Neuronal stem cell (in vitro differentiated cells): Measurements from ENCODE around the gene SUGCT.

ENCODE experiments used
- DNase-seq: peaks from one replicate; pipeline ENCODE4 v3.0.0-alpha.2; 2013; ENCODE audit warnings: low spot score
- H2AFZ ChIP-seq: one replicate; pipeline ENCODE4 v1.6.1; 2013; ENCODE audit warnings: mild to moderate bottlenecking, low read length, inconsistent platforms
- H2AK5ac ChIP-seq: 2 replicates; pipeline ENCODE4 v1.6.1; 2013; ENCODE audit warnings: low read depth, mild to moderate bottlenecking, inconsistent platforms, low read length, moderate library complexity, mixed read lengths
- H2BK120ac ChIP-seq: 2 replicates; pipeline ENCODE4 v1.6.1; 2013; ENCODE audit warnings: low read depth, mild to moderate bottlenecking, inconsistent platforms, low read length, moderate library complexity, mixed read lengths
- H2BK12ac ChIP-seq: one replicate; pipeline ENCODE4 v1.6.1; 2013; ENCODE audit warnings: low read length, inconsistent platforms
- H2BK15ac ChIP-seq: 2 replicates; pipeline ENCODE4 v1.6.1; 2013; ENCODE audit warnings: mild to moderate bottlenecking, low read length, inconsistent platforms, mixed read lengths
- H2BK5ac ChIP-seq: one replicate; pipeline ENCODE4 v1.6.1; 2013; ENCODE audit warnings: inconsistent platforms, mild to moderate bottlenecking, low read length, moderate library complexity
- H3K14ac ChIP-seq: one replicate; pipeline ENCODE4 v1.6.1; 2013; ENCODE audit warnings: low read length, inconsistent platforms
- H3K18ac ChIP-seq: 2 replicates; pipeline ENCODE4 v1.6.1; 2013; ENCODE audit warnings: low read length, inconsistent platforms
- H3K23ac ChIP-seq: 2 replicates; pipeline ENCODE4 v1.6.1; 2013; ENCODE audit warnings: low read depth, mild to moderate bottlenecking, mixed read lengths, low read length, inconsistent platforms; ENCODE audit not compliant: poor library complexity
- H3K27ac ChIP-seq: replicated peaks from 3 replicates; pipeline ENCODE4 v1.5.1; 2013; ENCODE audit warnings: low read length, inconsistent platforms
- H3K27me3 ChIP-seq, 3 experiments: 2 replicates each; pipeline ENCODE4 v1.6.1; 2013; ENCODE audit warnings: low read length in 3 of 3, mild to moderate bottlenecking in 2 of 3, inconsistent platforms in 1 of 3, low read depth in 1 of 3, mixed read lengths in 1 of 3, moderate library complexity in 1 of 3; ENCODE audit not compliant: control insufficient read depth in 3 of 3, insufficient read depth in 3 of 3
- H3K36me3 ChIP-seq, 2 donors: replicated peaks in 1 of 2; 2 replicates each; pipeline ENCODE4 v1.6.1; 2013; ENCODE audit warnings: low read length in 2 of 2; ENCODE audit not compliant: control insufficient read depth in 2 of 2, insufficient read depth in 2 of 2
- H3K4ac ChIP-seq: 2 replicates; pipeline ENCODE4 v1.6.1; 2013; ENCODE audit warnings: inconsistent platforms, mild to moderate bottlenecking, low read length, moderate library complexity
- H3K4me1 ChIP-seq, 2 donors: 1 replicate in 1 of 2; 2 replicates in 1 of 2; pipeline ENCODE4 v1.6.1; 2013; ENCODE audit warnings: low read length in 2 of 2, low read depth in 1 of 2; ENCODE audit not compliant: control insufficient read depth in 2 of 2, insufficient read depth in 1 of 2
- H3K4me2 ChIP-seq: one replicate; pipeline ENCODE4 v1.6.1; 2013; ENCODE audit warnings: mild to moderate bottlenecking, low read length, inconsistent platforms; ENCODE audit not compliant: insufficient read depth, poor library complexity, severe bottlenecking
- H3K4me3 ChIP-seq, 2 donors: 2 replicates each; pipeline ENCODE4 v1.5.1; 2013; ENCODE audit warnings: low read length in 2 of 2, mild to moderate bottlenecking in 2 of 2, inconsistent platforms in 1 of 2, moderate library complexity in 1 of 2
- H3K79me1 ChIP-seq: one replicate; pipeline ENCODE4 v1.6.1; 2013; ENCODE audit warnings: low read depth, mild to moderate bottlenecking, inconsistent platforms, low read length, moderate library complexity
- H3K9ac ChIP-seq: one replicate; pipeline ENCODE4 v1.6.1; 2013; ENCODE audit warnings: mild to moderate bottlenecking, low read depth, low read length, inconsistent platforms; ENCODE audit not compliant: poor library complexity
- H3K9me3 ChIP-seq, 2 donors: replicated peaks in 1 of 2; 2 replicates each; pipeline versions ENCODE3 to v1.6.1; 2013; ENCODE audit warnings: low read length in 2 of 2, mild to moderate bottlenecking in 2 of 2, inconsistent platforms in 1 of 2, low read depth in 1 of 2, mixed read lengths in 1 of 2, moderate library complexity in 1 of 2; ENCODE audit not compliant: control insufficient read depth in 2 of 2, insufficient read depth in 1 of 2
- H4K8ac ChIP-seq: one replicate; pipeline ENCODE4 v1.6.1; 2013; ENCODE audit warnings: low read depth, mild to moderate bottlenecking, inconsistent platforms, low read length, moderate library complexity
- H4K91ac ChIP-seq: one replicate; pipeline ENCODE4 v1.6.1; 2013; ENCODE audit warnings: low read length, low read depth, mild to moderate bottlenecking, inconsistent platforms; ENCODE audit not compliant: poor library complexity
- WGBS, 2 donors: extraction: QIAGEN DNeasy Blood & Tissue Kit; methylation state at CpG; one replicate each; pipeline ENCODE4 v1.1.7; 2013; ENCODE audit warnings: missing lambda C conversion rate in 2 of 2, mixed read lengths in 1 of 2; ENCODE audit not compliant: insufficient read length in 2 of 2, insufficient replicate concordance in 1 of 2; ENCODE audit errors: extremely low coverage in 2 of 2; 5-methylcytosine and 5-hydroxymethylcytosine counted together

The SUGCT gene

GRCh38 chr7:40828686-40829600 lies 694.1 kb downstream of the SUGCT start:
- H3K4me2 ChIP-seq, result no peak overlapping the region
- H2BK12ac ChIP-seq, result no peak overlapping the region
- H3K14ac ChIP-seq, result no peak overlapping the region
- H3K9me3 ChIP-seq, result peaks cover 0 to 8% of the 10 kb centered on the region in 2 donors
- no peak overlapping the region for H3K27ac ChIP-seq
- H2AFZ ChIP-seq, result no peak overlapping the region
- peaks cover 18 to 35% of the 10 kb centered on the region in 2 donors for H3K4me1 ChIP-seq
- no peak overlapping the region for H3K23ac ChIP-seq
- no peak overlapping the region for H2BK15ac ChIP-seq
- no peak for DNase-seq
- no peak overlapping the region for H3K18ac ChIP-seq
- H2BK120ac ChIP-seq, result no peak overlapping the region
- no peaks in the 10 kb centered on the region for H3K27me3 ChIP-seq
- no CpG with 5 or more reads among the region's 10 CpGs for WGBS, 2 donors
- H2BK5ac ChIP-seq, result no peak overlapping the region
- H3K4ac ChIP-seq, result no peak overlapping the region
- H3K79me1 ChIP-seq, result no peaks in the 10 kb centered on the region
- H3K9ac ChIP-seq, result no peak overlapping the region
- no peak overlapping the region for H4K91ac ChIP-seq
- no peaks in the 10 kb centered on the region for H3K36me3 ChIP-seq
- no peak overlapping the region for H2AK5ac ChIP-seq
- no peak overlapping the region for H4K8ac ChIP-seq
- H3K4me3 ChIP-seq, result no peak overlapping the region

DNA sequence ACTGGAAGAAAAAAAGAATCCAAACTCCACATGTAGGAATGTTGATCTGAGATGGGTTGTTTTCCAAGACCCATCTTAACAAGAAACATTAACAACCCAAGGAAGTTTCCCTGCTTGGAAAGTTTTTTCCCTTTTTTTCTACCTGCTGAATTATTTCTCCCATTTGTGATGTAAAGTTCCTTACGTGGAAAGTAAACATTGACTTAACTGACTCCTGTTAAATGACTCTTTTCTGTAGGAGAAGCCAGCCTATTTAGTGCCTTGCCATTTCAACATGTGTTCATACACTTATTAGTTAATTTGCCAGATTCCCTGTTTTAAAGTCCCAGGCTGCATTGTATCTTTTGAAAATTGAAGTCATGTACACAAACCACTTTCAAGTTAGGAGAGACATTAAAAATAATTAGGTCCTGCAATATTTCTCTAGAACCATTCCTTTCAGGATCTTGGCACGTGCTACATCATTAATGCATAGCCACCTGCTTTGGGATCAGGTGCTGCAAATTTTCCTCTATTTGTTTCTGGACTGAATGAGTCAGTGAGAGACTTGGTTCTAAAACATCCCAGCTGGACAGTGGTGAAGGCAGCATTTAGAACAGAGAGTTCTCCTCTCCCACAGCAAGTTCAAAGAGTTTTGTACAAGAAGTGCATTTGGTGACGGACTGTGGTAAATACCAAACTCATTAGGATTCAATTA lies 698.5 kb downstream of the SUGCT start:
- H3K9ac ChIP-seq, result no peak overlapping the region
- H2BK15ac ChIP-seq, result no peak overlapping the region
- no peak overlapping the region for H2BK120ac ChIP-seq
- no peak overlapping the region for H3K4me3 ChIP-seq
- H3K9me3 ChIP-seq, result peaks cover 0 to 8% of the 10 kb centered on the region in 2 donors
- H3K4me1 ChIP-seq, result peaks cover 2 to 4% of the 10 kb centered on the region in 2 donors
- H3K36me3 ChIP-seq, result no peaks in the 10 kb centered on the region
- no peak overlapping the region for H2AFZ ChIP-seq
- no peak overlapping the region for H4K8ac ChIP-seq
- no peak overlapping the region for H2BK12ac ChIP-seq
- no peak overlapping the region for H3K4me2 ChIP-seq
- no peak overlapping the region for H2BK5ac ChIP-seq
- no peaks in the 10 kb centered on the region for H3K27me3 ChIP-seq
- no peak for DNase-seq
- no peak overlapping the region for H3K27ac ChIP-seq
- H3K14ac ChIP-seq, result no peak overlapping the region
- WGBS, 2 donors, result no CpG with 5 or more reads among the region's 3 CpGs
- no peak overlapping the region for H4K91ac ChIP-seq
- H3K4ac ChIP-seq, result no peak overlapping the region
- H3K79me1 ChIP-seq, result no peaks in the 10 kb centered on the region
- no peak overlapping the region for H3K18ac ChIP-seq
- H2AK5ac ChIP-seq, result no peak overlapping the region
- no peak overlapping the region for H3K23ac ChIP-seq

DNA sequence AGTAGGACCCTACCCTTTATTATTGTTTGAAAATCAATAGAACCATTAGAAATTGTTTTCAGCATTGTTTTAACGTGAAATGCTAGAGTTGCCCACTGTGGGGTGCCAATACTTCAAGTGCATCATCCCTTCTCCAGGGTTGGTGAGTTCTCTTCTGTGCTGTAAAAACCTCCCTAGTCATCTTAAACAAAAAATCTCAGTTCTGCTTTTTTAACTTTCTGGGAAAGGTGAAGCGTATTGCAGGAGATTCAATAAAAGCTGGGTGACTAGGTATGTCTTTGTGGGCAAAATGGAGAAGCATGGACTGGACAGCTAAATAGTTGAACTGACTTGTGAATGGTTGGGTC lies 699.1 kb downstream of the SUGCT start:
- Histone ChIP-seq H3K79me1 (no peaks in the 10 kb centered on the region), H3K9ac (no peak overlapping the region), H2AFZ (no peak overlapping the region), H3K36me3 (no peaks in the 10 kb centered on the region), H3K4ac (no peak overlapping the region), H4K8ac (no peak overlapping the region), H3K4me2 (no peak overlapping the region), H3K4me3 (no peak overlapping the region), H3K27me3 (no peaks in the 10 kb centered on the region), H2BK12ac (no peak overlapping the region), H2BK120ac (no peak overlapping the region), H4K91ac (no peak overlapping the region), H3K9me3 (peaks cover 0 to 6% of the 10 kb centered on the region in 2 donors), H3K14ac (no peak overlapping the region), H2AK5ac (no peak overlapping the region), H2BK5ac (no peak overlapping the region), H2BK15ac (no peak overlapping the region), H3K27ac (no peak overlapping the region), H3K18ac (no peak overlapping the region), H3K23ac (no peak overlapping the region), H3K4me1 (peaks cover 2 to 3% of the 10 kb centered on the region in 2 donors)
- no CpG with 5 or more reads among the region's 2 CpGs for WGBS, 2 donors
- DNase-seq, result no peak

DNA sequence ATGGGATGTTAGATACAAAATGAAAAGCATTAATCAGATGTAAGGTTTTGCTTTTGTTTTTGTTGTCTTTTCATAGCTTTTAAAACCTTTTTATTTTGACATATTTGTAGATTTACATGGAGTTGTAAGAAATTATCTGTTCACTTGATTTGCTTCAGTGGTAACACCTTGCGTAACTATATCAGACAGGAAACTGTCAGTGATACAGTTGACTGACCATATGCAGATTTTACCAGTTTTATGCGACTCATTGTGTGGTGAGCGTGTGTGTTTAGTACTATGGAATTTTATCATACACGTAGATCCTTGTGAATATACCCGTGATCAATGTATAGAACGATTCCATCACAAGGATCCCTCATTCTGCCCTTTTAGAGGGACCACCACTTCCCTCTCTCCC lies 701.4 kb downstream of the SUGCT start:
- H3K9me3 ChIP-seq, result peaks cover 3 to 8% of the 10 kb centered on the region in 2 donors
- H3K14ac ChIP-seq, result no peak overlapping the region
- no peak overlapping the region for H3K4ac ChIP-seq
- no peaks in the 10 kb centered on the region for H3K36me3 ChIP-seq
- DNase-seq, result no peak
- H3K23ac ChIP-seq, result no peak overlapping the region
- H2AK5ac ChIP-seq, result no peak overlapping the region
- no peak overlapping the region for H3K4me2 ChIP-seq
- H2AFZ ChIP-seq, result no peak overlapping the region
- WGBS, 2 donors, result no CpG with 5 or more reads among the region's 6 CpGs
- H3K27me3 ChIP-seq, result no peaks in the 10 kb centered on the region
- no peak overlapping the region for H3K9ac ChIP-seq
- H2BK12ac ChIP-seq, result no peak overlapping the region
- H3K4me1 ChIP-seq, result peaks cover 0 to 2% of the 10 kb centered on the region in 2 donors
- no peak overlapping the region for H2BK120ac ChIP-seq
- H4K91ac ChIP-seq, result no peak overlapping the region
- no peaks in the 10 kb centered on the region for H3K79me1 ChIP-seq
- H3K4me3 ChIP-seq, result no peak overlapping the region
- no peak overlapping the region for H2BK15ac ChIP-seq
- H2BK5ac ChIP-seq, result no peak overlapping the region
- H4K8ac ChIP-seq, result no peak overlapping the region
- no peak overlapping the region for H3K18ac ChIP-seq
- no peak overlapping the region for H3K27ac ChIP-seq
